OCI-LY1 (cell line): Measurements from ENCODE around the gene CARD19.

Source experiments
- H2AFZ ChIP-seq: fragments of 200-600 bp; sonication (generic), shearing (Covaris generic); 2 replicates; pipeline ENCODE4 v1.6.0; 2014; ENCODE audit warnings: antibody characterized with exemption, mild to moderate bottlenecking, low read length
- H3F3A ChIP-seq: fragments of 200-600 bp; sonication (generic), shearing (Covaris generic); 2 replicates; pipeline ENCODE4 v1.6.0; 2014; ENCODE audit warnings: mild to moderate bottlenecking, antibody characterized with exemption, low read length, moderate library complexity; ENCODE audit not compliant: insufficient read depth
- H3K27ac ChIP-seq: fragments of 200-600 bp; sonication (generic); 2 replicates; pipeline ENCODE4 v1.5.1; 2014; ENCODE audit warnings: low read length, mixed run types, mild to moderate bottlenecking, low read depth; ENCODE audit not compliant: poor library complexity, severe bottlenecking
- H3K27me3 ChIP-seq: fragments of 200-600 bp; sonication (generic); 2 replicates; pipeline ENCODE4 v1.6.0; 2014; ENCODE audit warnings: antibody characterized with exemption, mild to moderate bottlenecking, low read length, moderate library complexity; ENCODE audit not compliant: insufficient read depth
- H3K36me3 ChIP-seq: fragments of 200-600 bp; sonication (generic); 2 replicates; pipeline ENCODE4 v1.6.1; 2014; ENCODE audit warnings: mild to moderate bottlenecking, antibody characterized with exemption, low read length, moderate library complexity, mixed read lengths; ENCODE audit not compliant: insufficient read depth
- H3K4me1 ChIP-seq: fragments of 200-600 bp; sonication (generic); 2 replicates; pipeline ENCODE4 v1.5.1; 2014; ENCODE audit warnings: mild to moderate bottlenecking, low read length, moderate library complexity; ENCODE audit not compliant: insufficient read depth, severe bottlenecking
- H3K4me2 ChIP-seq: fragments of 200-600 bp; sonication (generic), shearing (Covaris generic); 2 replicates; pipeline ENCODE4 v1.6.1; 2014; ENCODE audit warnings: low read length
- H3K4me3 ChIP-seq: fragments of 200-600 bp; sonication (generic); 2 replicates; pipeline ENCODE4 v1.5.1; 2014; ENCODE audit warnings: low read length, low read depth, mild to moderate bottlenecking, mixed read lengths; ENCODE audit not compliant: poor library complexity, severe bottlenecking
- H3K79me2 ChIP-seq: fragments of 200-600 bp; shearing (Covaris generic); 2 replicates; pipeline ENCODE4 v1.6.1; 2016; ENCODE audit warnings: mixed run types, low read length, mixed read lengths; ENCODE audit not compliant: insufficient read depth
- H3K9ac ChIP-seq: fragments of 200-600 bp; sonication (generic), shearing (Covaris generic); 2 replicates; pipeline ENCODE4 v1.6.1; 2014; ENCODE audit warnings: mild to moderate bottlenecking, low read length, mixed read lengths
- H3K9me2 ChIP-seq: fragments of 200-600 bp; sonication (generic), shearing (Covaris generic); 2 replicates; pipeline ENCODE4 v1.6.1; 2014; ENCODE audit warnings: low read depth, mild to moderate bottlenecking, low read length, mixed read lengths
- H3K9me3 ChIP-seq: fragments of 200-600 bp; shearing (Covaris generic); 2 replicates; pipeline ENCODE4 v1.6.1; 2014; ENCODE audit warnings: low read length, mixed read lengths
- H4K20me1 ChIP-seq: fragments of 200-600 bp; sonication (generic), shearing (Covaris generic); 2 replicates; pipeline ENCODE4 v1.6.0; 2016; ENCODE audit warnings: mild to moderate bottlenecking, low read length; ENCODE audit not compliant: insufficient read depth
- CTCF ChIP-seq: fragments of 200-600 bp; sonication (generic), shearing (Covaris generic); IDR thresholded peaks from 2 replicates; pipeline ENCODE4 v1.5.1; 2017; ENCODE audit warnings: mild to moderate bottlenecking, antibody characterized with exemption, low read length, moderate library complexity, mixed read lengths
- EZH2 ChIP-seq: fragments of 200-600 bp; sonication (generic), shearing (Covaris generic); IDR thresholded peaks from 2 replicates; pipeline ENCODE4 v1.8.0; 2017; ENCODE audit warnings: borderline replicate concordance, mixed run types, mild to moderate bottlenecking, antibody characterized with exemption, low read length, moderate library complexity, mixed read lengths

The CARD19 gene

GRCh38 chr9:93136011-93136440, 40.0 kb downstream of the CARD19 start:
- no peaks in the 10 kb centered on the region for H3K36me3 ChIP-seq
- peak overlapping the region; percentile 2 for H3K27ac ChIP-seq
- H3K4me2 ChIP-seq, result no peak overlapping the region
- TF ChIP-seq EZH2, result no peak
- TF ChIP-seq CTCF, result no peak
- peaks cover 81% of the 10 kb centered on the region for H3K4me1 ChIP-seq
- no peaks in the 10 kb centered on the region for H3K27me3 ChIP-seq
- H3K79me2 ChIP-seq, result no peaks in the 10 kb centered on the region
- H2AFZ ChIP-seq, result no peak overlapping the region
- no peak overlapping the region for H3K4me3 ChIP-seq
- H3K9ac ChIP-seq, result no peak overlapping the region
- H3K9me3 ChIP-seq, result no peaks in the 10 kb centered on the region
- no peaks in the 10 kb centered on the region for H3F3A ChIP-seq
- no peaks in the 10 kb centered on the region for H3K9me2 ChIP-seq
- H4K20me1 ChIP-seq, result no peaks in the 10 kb centered on the region

- Histone ChIP-seq H3K36me3 (no peaks in the 10 kb centered on the region), H2AFZ (no peak overlapping the region), H3F3A (no peaks in the 10 kb centered on the region), H3K79me2 (no peaks in the 10 kb centered on the region), H3K9me2 (no peaks in the 10 kb centered on the region), H3K27ac (peak overlapping the region; percentile 43), H3K9me3 (no peaks in the 10 kb centered on the region), H3K27me3 (no peaks in the 10 kb centered on the region), H3K4me3 (no peak overlapping the region), H4K20me1 (no peaks in the 10 kb centered on the region), H3K4me2 (no peak overlapping the region), H3K4me1 (peaks cover 70% of the 10 kb centered on the region), H3K9ac (no peak overlapping the region)
- TF ChIP-seq EZH2, result no peak
- TF ChIP-seq CTCF, result no peak
These were observed 41.3 kb downstream of the CARD19 start for GRCh38 chr9:93137362-93137761.

GRCh38 chr9:93138171-93138764, 42.3 kb downstream of the CARD19 start:
- Histone ChIP-seq H2AFZ (no peak overlapping the region), H3K27ac (peak overlapping the region; percentile 43), H3K36me3 (no peaks in the 10 kb centered on the region), H3K27me3 (no peaks in the 10 kb centered on the region), H3F3A (no peaks in the 10 kb centered on the region), H3K9ac (no peak overlapping the region), H3K4me1 (peaks cover 64% of the 10 kb centered on the region), H3K9me2 (no peaks in the 10 kb centered on the region), H3K79me2 (no peaks in the 10 kb centered on the region), H3K4me2 (no peak overlapping the region), H3K9me3 (no peaks in the 10 kb centered on the region), H4K20me1 (no peaks in the 10 kb centered on the region), H3K4me3 (no peak overlapping the region)
- no peak for TF ChIP-seq EZH2
- no peak for TF ChIP-seq CTCF
